Testis (tissue), 2 donors: Measurements from ENCODE around the gene DRAP1.

Experiments
- POLR2A ChIP-seq: fragments of 450-650 bp; IDR thresholded peaks from one replicate; pipeline ENCODE4 v1.6.1; 2017; ENCODE audit warnings: antibody characterized with exemption, mild to moderate bottlenecking, moderate library complexity
- TF ChIP-seq, protein P1 (sequence below), 3 experiments: fragments of 450-650 bp in 2 of 3; fragments of 200-600 bp in 1 of 3; sonication (generic) in 1 of 3; IDR thresholded peaks; one replicate each; pipeline ENCODE4 v1.5.1; 2016 to 2019; ENCODE audit warnings: antibody characterized with exemption in 3 of 3, mild to moderate bottlenecking in 2 of 3, moderate library complexity in 1 of 3

DNA sequence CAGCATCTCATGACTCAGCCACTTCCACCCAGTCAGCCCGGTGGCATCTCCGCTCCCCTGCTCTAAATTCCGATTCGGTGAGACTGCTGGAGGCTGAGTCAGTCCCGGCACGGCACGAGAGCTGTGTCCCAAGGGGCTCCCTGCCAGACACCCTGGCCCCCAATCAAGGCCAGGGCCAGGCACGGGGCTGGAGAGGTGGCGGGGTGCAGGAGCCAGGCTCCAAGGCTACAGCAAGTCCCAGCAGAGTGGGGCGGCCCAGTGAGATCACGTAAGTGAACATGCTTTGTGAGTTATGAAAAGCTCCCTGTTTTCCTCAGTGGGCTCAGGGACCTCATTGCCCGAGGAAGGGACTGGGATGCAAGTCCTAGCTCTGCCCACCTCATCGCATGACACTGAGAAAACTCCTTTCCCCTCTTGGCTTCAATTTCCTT lies 3.4 kb upstream of the DRAP1 start:
- TF ChIP-seq, protein P1, sequence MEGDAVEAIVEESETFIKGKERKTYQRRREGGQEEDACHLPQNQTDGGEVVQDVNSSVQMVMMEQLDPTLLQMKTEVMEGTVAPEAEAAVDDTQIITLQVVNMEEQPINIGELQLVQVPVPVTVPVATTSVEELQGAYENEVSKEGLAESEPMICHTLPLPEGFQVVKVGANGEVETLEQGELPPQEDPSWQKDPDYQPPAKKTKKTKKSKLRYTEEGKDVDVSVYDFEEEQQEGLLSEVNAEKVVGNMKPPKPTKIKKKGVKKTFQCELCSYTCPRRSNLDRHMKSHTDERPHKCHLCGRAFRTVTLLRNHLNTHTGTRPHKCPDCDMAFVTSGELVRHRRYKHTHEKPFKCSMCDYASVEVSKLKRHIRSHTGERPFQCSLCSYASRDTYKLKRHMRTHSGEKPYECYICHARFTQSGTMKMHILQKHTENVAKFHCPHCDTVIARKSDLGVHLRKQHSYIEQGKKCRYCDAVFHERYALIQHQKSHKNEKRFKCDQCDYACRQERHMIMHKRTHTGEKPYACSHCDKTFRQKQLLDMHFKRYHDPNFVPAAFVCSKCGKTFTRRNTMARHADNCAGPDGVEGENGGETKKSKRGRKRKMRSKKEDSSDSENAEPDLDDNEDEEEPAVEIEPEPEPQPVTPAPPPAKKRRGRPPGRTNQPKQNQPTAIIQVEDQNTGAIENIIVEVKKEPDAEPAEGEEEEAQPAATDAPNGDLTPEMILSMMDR (IDR thresholded peaks at IDR 0.05), result no peak
- no peak for TF ChIP-seq POLR2A
